HepG2 (cell line): ENCODE measurements around the gene ADSS1. TPM values are rescaled to one million over a fixed set of nuclear protein-coding genes. Genes with fewer than 3 reads are reported as not detected.

ENCODE experiments used
- BATF2 ChIP-seq: sonication (generic); formaldehyde crosslinking; IDR thresholded peaks from 2 replicates; pipeline ENCODE4 v1.8.0; 2022; ENCODE audit warnings: mild to moderate bottlenecking, missing genetic modification reagents, moderate library complexity
- E2F5 ChIP-seq: sonication (generic); formaldehyde crosslinking; conservative IDR thresholded peaks from 2 replicates; pipeline ENCODE4 v1.4.0; 2020; ENCODE audit warnings: missing genetic modification reagents
- KDM4B ChIP-seq: sonication (generic); formaldehyde crosslinking; IDR thresholded peaks from 2 replicates; pipeline ENCODE4 v1.4.0; 2020; ENCODE audit warnings: missing genetic modification reagents
- PBX2 ChIP-seq: IDR thresholded peaks from 2 replicates; pipeline ENCODE4 v1.6.1; 2016; ENCODE audit warnings: control low read depth
- PHF20 ChIP-seq: sonication (generic); formaldehyde crosslinking; IDR thresholded peaks from 2 replicates; pipeline ENCODE4 v1.5.0; 2020; ENCODE audit warnings: mild to moderate bottlenecking, missing genetic modification reagents
- RFX3 ChIP-seq: IDR thresholded peaks from 2 replicates; pipeline ENCODE4 v1.6.1; 2016; ENCODE audit warnings: missing biosample characterization, missing genetic modification reagents
- TARDBP ChIP-seq: sonication (generic); formaldehyde crosslinking; IDR thresholded peaks from 2 replicates; pipeline ENCODE4 v1.8.0; 2022; ENCODE audit warnings: mild to moderate bottlenecking, missing genetic modification reagents
- TCF12 ChIP-seq, 2 experiments: fragments of 450-650 bp in 1 of 2; sonication (generic) in 1 of 2; formaldehyde crosslinking in 1 of 2; IDR thresholded peaks; 2 replicates each; pipeline versions ENCODE4 v1.6.1 to v1.8.0; 2017 to 2022; ENCODE audit warnings: antibody characterized with exemption in 1 of 2, mild to moderate bottlenecking in 1 of 2, missing genetic modification reagents in 1 of 2, moderate library complexity in 1 of 2
- XBP1 ChIP-seq: sonication (generic); formaldehyde crosslinking; IDR thresholded peaks from 2 replicates; pipeline ENCODE4 v1.5.0; 2020; ENCODE audit warnings: missing genetic modification reagents
- ZNF101 ChIP-seq: sonication (generic); formaldehyde crosslinking; IDR thresholded peaks from 2 replicates; pipeline ENCODE4 v1.4.0; 2020; ENCODE audit warnings: mild to moderate bottlenecking, low read depth, missing genetic modification reagents, borderline replicate concordance
- ZNF180 ChIP-seq: sonication (generic); formaldehyde crosslinking; IDR thresholded peaks from 2 replicates; pipeline ENCODE4 v1.4.0; 2020; ENCODE audit warnings: low read depth, missing genetic modification reagents, borderline replicate concordance
- ZNF230 ChIP-seq: sonication (generic); formaldehyde crosslinking; IDR thresholded peaks from 2 replicates; pipeline ENCODE4 v1.4.0; 2020; ENCODE audit warnings: mild to moderate bottlenecking, missing genetic modification reagents
- ZNF75D ChIP-seq: sonication (generic); formaldehyde crosslinking; IDR thresholded peaks from 2 replicates; pipeline ENCODE4 v1.8.1; 2023; ENCODE audit warnings: missing genetic modification reagents, mild to moderate bottlenecking, borderline replicate concordance
- ZNF816 ChIP-seq: sonication (generic); formaldehyde crosslinking; IDR thresholded peaks from 2 replicates; pipeline ENCODE4 v1.8.0; 2022; ENCODE audit warnings: missing genetic modification reagents, mild to moderate bottlenecking, borderline replicate concordance
- polyA plus RNA-seq, 8 experiments: library from polyadenylated mRNA; depleted of rRNA in 3 of 8; stranded (reverse) in 7 of 8; unstranded in 1 of 8; fragments of >200 nt; fragmentation: Illumina TruSeq in 4 of 8; extraction: Trizol in 4 of 8; gene quantifications; 2 replicates each; pipeline versions ENCODE4 v1.2.1 to v1.2.3, GENCODE V29; 2011 to 2016; ENCODE audit warnings: low read depth in 4 of 8, missing spikeins in 1 of 8, mixed read lengths in 1 of 8; ENCODE audit not compliant: insufficient read depth in 1 of 8
- total RNA-seq, 5 experiments: library from RNA; depleted of rRNA; stranded (reverse); fragments of >200 nt; fragmentation: Illumina TruSeq; extraction: Trizol; gene quantifications; 2 replicates each; pipeline ENCODE4 v1.2.3, GENCODE V29; 2016; ENCODE audit warnings: low read depth in 1 of 5
- TF ChIP-seq, protein P1 (sequence below): IDR thresholded peaks from 2 replicates; pipeline ENCODE4 v1.6.1; 2016
- TF ChIP-seq, protein P2 (sequence below): fragments of 450-650 bp; IDR thresholded peaks from 2 replicates; pipeline ENCODE4 v1.6.1; 2017; ENCODE audit warnings: mild to moderate bottlenecking
- TF ChIP-seq, protein P3 (sequence below): sonication (generic); formaldehyde crosslinking; IDR thresholded peaks from 2 replicates; pipeline ENCODE4 v1.4.0; 2020; ENCODE audit warnings: missing genetic modification reagents

The ADSS1 gene
- total and polyA plus RNA-seq, 2 of the 13 experiments (the other 11 are each of a cell fraction or from before 2014, with no cell fraction given) = 1.0 to 36.7 TPM

DNA sequence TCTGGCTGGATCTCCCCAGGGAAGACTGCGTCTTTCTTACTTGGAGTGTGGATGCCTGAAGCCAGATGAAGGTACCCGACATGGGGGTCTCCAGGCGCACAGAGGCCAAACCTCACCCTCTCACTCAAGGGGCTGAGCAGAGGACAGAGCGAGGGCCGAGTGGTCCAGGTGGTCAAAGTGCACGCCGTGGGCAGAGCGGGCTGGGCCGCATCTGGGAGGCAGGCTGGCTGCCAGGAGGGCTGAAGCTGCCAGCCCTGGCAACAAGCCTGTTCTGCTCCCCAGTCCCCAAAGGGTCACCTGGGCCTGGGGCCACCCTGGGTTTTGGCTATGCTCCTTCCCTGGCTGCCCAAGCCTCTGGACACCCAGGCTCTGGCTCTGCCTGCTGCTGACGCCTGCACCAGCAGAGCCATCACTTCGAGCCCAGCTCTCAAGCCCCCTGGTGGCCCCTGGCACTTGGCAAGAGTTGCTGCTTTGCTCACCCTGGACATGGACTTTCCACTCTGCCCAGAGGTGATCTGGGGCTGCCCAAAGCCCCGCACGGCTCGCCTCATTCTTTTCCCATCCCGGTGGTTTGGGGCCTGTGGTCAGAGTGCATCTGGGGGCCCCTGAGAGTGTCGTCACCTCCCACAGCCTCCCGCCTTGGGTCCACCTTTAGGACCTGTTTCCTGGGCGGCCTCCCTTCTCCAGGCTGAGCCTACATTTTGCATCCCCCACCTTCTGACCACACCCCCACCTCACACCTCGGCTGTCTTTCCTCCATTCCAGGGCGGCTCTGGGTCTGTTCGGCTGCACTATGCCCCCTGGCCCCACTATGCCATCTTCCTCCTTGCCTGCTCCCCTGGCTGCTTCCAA, 2.8 kb downstream of the ADSS1 start (continued):
- TF ChIP-seq TARDBP (CRISPR knock-in tag) (0 out of 2 replicates have a peak, but pooled peaks have one; percentile 55), ZNF180 (CRISPR knock-in tag) (no peak), E2F5 (CRISPR knock-in tag) (0 out of 2 replicates have a peak, but pooled peaks have one; percentile 9), XBP1 (CRISPR knock-in tag) (no peak), TCF12 (IDR thresholded peaks at IDR 0.05) (no peak), TCF12 (CRISPR knock-in tag; IDR thresholded peaks at IDR 0.05) (no peak), ZNF230 (CRISPR knock-in tag) (0 out of 2 replicates have a peak, but pooled peaks have one; percentile 72), RFX3 (CRISPR knock-in tag) (no peak), KDM4B (no peak), ZNF816 (no peak), BATF2 (CRISPR knock-in tag) (no peak), ZNF101 (CRISPR knock-in tag) (no peak), PHF20 (no peak), ZNF75D (no peak), PBX2 (CRISPR knock-in tag) (no peak)
- TF ChIP-seq, protein P1, sequence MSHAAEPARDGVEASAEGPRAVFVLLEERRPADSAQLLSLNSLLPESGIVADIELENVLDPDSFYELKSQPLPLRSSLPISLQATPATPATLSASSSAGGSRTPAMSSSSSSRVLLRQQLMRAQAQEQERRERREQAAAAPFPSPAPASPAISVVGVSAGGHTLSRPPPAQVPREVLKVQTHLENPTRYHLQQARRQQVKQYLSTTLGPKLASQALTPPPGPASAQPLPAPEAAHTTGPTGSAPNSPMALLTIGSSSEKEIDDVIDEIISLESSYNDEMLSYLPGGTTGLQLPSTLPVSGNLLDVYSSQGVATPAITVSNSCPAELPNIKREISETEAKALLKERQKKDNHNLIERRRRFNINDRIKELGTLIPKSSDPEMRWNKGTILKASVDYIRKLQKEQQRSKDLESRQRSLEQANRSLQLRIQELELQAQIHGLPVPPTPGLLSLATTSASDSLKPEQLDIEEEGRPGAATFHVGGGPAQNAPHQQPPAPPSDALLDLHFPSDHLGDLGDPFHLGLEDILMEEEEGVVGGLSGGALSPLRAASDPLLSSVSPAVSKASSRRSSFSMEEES (CRISPR knock-in tag) = no peak
- TF ChIP-seq, protein P2, sequence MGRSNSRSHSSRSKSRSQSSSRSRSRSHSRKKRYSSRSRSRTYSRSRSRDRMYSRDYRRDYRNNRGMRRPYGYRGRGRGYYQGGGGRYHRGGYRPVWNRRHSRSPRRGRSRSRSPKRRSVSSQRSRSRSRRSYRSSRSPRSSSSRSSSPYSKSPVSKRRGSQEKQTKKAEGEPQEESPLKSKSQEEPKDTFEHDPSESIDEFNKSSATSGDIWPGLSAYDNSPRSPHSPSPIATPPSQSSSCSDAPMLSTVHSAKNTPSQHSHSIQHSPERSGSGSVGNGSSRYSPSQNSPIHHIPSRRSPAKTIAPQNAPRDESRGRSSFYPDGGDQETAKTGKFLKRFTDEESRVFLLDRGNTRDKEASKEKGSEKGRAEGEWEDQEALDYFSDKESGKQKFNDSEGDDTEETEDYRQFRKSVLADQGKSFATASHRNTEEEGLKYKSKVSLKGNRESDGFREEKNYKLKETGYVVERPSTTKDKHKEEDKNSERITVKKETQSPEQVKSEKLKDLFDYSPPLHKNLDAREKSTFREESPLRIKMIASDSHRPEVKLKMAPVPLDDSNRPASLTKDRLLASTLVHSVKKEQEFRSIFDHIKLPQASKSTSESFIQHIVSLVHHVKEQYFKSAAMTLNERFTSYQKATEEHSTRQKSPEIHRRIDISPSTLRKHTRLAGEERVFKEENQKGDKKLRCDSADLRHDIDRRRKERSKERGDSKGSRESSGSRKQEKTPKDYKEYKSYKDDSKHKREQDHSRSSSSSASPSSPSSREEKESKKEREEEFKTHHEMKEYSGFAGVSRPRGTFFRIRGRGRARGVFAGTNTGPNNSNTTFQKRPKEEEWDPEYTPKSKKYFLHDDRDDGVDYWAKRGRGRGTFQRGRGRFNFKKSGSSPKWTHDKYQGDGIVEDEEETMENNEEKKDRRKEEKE = no peak
- TF ChIP-seq, protein P3, sequence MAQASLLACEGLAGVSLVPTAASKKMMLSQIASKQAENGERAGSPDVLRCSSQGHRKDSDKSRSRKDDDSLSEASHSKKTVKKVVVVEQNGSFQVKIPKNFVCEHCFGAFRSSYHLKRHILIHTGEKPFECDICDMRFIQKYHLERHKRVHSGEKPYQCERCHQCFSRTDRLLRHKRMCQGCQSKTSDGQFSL (CRISPR knock-in tag) = peak; percentile 12; the same call in 1 of the 2 replicates
